Stimulated activated naive CD4-positive, alpha-beta T cell treated with Interleukin-2 at 50 U/mL for 16 hours (primary cell): ENCODE measurements around the gene CPNE9.

ENCODE experiments used
- DNase-seq: peaks from one replicate; lab custom pipeline; 2025; lab: John Stamatoyannopoulos, UW

Gene CPNE9

DNA sequence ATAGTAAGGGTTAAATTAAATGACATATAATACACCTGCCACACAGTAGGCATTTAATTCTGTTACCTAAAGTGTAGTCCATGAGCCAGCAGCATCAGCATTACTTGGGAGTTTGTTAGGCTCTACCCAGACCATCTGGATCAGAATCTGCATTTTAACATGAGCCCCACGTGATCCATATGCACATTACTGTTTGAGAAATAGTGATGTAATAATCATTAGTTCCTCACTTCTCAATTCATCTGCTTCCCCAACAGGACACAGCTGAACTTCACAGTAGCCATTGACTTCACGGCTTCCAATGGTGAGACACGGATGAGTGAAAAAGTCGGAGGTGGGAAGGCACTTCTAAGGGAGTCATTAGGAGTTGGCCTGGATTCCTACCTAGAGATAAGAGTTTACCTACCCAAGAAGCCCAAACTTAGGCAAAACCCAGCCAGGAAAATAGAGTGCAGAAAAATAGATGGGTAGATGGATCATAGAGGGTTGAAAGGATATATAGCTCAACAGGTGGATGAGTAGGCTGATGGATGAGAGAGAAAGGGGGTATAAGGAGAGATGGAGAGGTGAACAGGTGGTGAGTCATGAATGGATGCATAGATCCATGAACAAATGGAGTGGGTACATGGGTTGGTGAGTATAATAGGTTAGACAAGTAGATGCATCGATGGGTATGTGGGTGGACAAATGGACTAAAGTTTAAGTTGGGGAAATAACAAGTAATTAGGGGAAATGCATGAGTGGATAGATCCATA lies 13.3 kb downstream of the CPNE9 start:
- DNase-seq = no peak

DNA sequence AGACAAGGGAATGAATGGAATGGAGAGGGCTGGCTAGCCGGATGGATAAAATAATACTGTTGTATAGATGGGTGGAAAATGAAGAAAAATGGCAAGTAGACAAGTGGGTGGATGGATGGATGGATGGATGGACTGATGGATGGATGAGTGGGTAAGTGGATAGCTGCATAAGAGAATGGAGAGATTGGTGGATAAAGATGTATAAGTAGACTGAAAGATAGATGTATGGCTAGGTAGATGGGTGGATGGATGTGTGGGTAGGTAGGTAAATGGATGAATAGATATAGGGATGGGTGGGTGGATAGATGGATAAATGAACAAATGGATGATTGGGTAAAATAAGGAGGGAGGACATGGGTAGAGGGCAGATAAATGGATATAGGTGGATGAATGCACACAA lies 13.9 kb downstream of the CPNE9 start:
- no peak for DNase-seq

DNA sequence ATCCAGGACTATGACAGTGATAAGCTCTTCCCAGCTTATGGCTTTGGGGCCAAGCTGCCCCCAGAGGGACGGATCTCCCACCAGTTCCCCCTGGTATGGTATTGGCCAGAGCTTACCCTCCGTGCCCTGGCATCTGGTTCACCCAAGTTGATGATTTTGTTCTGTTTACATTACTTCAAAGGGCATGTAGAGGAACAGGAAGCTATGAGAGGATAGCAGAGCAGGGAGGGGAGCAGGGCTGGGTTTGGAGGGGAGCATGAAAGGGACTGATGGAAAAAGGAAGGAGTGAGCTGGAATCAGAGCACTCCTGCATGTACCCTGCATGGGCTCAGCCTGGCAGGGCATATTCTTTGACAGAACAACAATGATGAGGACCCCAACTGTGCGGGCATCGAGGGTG lies 14.5 kb downstream of the CPNE9 start:
- DNase-seq = no peak

DNA sequence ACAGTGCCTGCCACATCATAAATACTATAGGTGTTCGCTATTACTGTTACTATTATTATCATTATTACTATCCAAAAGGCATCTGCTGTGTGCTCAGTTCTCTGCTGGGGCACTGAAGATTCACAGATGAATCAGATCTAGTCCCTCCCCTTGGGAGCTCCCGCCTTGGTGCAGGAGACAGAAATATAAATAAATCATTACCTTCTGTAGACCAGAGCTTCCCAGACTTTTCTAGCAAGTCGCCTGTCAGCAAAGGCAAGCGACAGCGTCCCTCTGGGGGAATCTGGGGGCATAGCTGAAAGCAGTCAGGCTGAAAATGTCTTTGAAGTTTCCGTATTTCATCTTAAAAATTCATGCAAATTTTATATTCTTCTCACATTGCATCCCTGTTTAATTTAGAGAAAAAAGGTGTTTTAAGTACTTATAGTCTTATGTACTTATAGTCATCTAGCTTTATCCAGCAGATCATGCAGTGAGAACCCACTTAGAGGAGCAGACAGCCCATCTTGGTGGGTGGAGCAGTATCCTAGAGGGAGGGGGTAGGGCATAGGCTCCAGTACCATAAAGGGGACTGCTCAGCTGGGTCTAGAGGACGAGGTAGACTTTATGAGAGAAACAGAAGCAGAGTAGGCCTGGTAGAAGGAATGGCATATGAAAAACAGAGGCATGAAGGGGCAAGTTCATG lies 17.5 kb downstream of the CPNE9 start:
- DNase-seq = no peak

DNA sequence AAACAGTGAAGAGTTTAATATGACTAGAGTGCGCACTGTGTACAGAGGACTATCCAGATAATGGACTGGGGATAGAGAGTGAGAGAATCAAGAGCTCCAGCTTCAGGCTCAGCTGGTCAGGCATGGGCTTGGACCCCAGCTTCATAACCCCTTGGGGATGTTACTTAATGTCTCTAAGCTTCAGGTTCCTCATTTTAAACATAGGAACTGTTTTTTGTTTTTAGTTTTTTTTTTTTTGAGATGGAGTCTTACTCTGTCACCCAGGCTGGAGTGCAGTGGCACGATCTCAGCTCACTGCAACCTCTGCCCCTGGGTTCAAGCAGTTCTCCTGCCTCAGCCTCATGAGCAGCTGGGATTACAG lies 18.0 kb downstream of the CPNE9 start:
- no peak for DNase-seq

DNA sequence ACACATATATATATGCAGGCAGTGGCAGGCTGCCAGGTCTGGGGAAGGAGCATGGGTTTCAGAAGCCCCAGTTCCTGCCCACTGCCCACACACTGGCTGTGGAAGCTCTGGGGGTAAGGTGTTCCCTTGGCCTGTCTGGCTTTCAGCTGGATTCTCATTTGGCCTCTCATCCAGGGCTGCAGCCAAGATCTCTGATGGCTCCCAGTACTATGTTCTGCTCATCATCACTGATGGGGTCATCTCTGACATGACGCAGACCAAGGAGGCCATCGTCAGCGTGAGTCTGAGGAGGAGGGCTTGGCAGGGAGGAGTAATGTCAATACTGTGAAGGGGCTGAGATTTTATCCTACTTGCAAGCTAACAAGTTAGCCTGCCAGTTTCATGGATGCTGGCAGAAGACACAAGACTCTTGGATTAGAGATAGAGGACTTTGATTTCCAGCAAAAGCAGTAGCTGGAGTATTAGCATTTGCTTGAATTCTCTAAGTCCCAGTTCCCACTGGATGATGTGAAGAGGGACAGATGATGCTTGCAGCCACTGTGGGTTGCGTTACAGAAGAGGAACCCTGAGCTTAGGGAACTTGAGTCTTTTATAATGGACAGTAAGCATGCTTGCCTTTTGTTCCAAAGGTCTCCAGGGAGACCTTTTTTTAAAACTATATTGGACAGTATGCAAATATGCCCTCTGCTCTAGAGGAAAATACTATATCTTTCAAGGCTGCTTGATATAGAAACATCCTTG lies 22.3 kb downstream of the CPNE9 start:
- DNase-seq = no peak

DNA sequence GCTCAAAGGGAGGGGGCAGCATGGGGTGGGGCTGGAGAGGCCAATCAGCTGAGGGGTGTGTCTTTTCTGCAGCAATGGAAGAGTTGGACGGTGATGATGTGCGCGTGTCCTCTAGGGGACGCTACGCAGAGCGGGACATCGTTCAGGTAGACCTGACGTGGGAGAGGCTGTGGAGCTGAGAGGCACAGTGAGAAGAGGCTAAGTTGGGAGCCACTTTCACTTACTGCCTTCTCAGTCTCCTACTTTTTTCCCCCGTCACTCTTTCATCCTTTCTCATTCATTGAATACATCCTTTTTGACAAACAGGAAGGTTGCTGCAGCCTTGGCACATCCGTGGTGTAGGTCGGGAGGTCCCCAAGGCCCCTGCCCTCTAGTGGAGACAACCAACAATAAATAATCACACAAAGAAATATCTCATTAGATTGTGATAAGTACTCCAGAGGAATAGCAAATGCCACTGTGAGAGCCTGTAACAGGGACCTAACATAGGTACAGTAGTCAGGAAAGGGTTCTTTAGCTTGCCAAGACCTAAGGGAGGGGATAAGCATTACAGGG lies 23.5 kb downstream of the CPNE9 start:
- DNase-seq = peak; percentile 53

DNA sequence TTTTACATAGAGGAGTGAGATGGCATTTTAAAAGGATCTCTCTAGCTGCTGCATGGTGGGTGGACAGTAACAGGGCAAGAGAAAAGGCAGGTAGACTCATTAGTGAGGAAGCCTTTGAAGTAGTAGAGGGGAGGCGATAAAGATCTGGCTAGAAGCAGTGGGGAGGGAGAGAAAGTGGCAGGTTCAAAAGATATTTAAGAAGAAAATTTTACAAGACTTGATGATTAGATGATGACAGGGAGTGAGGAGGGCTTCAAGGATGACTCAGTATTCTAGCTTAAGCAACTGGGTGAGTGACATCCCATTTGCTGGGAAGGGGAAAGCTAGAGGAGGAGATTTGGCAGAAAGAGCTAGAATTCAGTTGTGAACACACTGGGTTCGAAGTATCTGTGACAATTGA lies 24.1 kb downstream of the CPNE9 start:
- no peak for DNase-seq

DNA sequence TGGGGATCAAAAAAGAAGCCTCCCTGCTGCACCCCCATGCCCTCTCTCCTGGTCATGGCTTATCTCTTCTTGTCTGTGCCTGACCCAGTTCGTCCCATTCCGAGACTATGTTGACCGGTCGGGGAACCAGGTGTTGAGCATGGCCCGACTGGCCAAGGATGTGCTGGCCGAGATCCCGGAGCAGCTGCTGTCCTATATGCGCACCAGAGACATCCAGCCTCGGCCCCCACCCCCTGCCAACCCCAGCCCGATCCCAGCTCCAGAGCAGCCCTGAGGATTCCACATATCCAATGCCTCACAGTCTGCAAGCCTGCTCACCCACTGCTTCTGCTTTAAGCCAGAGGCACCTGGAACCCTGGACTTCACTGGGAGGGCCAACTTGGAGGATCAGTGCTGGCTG lies 25.8 kb downstream of the CPNE9 start:
- no peak for DNase-seq

DNA sequence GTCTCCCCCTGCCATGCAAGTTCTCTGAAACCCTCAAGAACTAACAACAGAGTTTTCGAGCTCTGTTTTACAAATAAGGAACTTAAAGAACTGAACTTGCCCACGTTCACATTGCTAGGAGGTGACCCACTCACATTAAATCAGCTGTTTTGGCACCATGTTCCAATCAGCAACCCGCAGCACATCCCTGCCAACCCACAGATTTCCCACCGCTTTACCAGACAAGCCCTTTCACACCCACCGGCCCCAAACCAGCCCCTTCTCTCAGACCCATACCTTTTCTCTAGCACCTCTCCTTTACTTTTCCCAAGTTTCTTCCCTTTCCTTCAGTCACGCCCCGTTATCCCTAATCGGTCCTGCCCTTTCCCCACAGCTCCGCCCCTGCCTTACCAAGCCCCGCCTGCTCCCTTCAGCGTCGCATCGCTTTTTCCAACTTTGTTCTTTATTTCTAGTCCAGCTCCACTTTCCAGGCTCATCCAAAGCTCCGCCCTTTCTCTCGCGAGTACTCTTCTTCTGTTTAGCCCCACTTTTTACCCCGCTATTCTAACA lies 27.1 kb downstream of the CPNE9 start:
- no peak for DNase-seq

DNA sequence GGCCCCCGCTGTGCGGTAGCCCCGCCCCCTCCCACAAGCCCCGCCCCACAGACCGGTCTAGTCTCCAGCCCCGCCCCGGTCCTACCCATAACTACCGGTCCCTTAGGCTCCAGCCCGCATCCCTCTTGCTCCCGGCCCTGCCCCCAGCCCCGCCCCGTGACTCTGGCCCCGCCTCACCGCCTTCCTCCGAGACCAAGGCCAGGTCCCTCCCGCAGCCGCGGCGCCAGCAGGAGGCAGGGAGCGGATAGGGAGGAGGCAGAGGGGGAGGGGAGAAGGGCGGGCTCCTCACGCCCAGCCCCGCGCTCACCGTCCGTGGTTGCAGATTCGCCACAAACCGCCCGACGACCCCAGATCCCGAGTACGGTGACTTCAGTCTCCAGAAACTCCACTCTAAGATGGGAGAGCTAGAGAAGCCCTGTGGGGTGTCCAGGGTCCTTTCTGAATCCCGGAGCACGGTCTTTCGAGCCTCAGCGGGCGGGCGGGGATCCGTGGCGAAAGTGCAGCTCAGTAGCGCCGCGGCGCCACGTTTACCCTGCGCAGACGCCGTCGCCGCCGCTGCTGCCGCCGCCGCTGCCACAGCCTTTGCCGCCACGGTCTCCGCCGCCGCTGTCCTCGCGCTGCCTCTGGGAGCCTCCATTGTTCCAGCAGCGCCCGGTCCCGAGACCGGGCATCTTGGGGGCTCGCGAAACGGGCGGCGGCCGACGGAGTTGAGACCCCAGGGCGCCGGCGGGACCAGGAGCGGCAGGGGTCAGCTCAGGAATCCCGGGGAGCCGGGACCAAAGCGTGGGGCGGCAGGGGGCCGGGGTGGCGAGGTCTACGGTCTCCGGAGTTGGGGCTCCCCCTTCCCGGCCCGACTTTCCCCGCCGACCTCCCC lies 27.8 kb downstream of the CPNE9 start, which contains the start of gene BRPF1:
Gene BRPF1 (plus strand): TSS at position 530 of the 874 bp plus-strand sequence. CDS start 2,406 bp downstream, outside the sequence.
- peak; percentile 100 for DNase-seq

DNA sequence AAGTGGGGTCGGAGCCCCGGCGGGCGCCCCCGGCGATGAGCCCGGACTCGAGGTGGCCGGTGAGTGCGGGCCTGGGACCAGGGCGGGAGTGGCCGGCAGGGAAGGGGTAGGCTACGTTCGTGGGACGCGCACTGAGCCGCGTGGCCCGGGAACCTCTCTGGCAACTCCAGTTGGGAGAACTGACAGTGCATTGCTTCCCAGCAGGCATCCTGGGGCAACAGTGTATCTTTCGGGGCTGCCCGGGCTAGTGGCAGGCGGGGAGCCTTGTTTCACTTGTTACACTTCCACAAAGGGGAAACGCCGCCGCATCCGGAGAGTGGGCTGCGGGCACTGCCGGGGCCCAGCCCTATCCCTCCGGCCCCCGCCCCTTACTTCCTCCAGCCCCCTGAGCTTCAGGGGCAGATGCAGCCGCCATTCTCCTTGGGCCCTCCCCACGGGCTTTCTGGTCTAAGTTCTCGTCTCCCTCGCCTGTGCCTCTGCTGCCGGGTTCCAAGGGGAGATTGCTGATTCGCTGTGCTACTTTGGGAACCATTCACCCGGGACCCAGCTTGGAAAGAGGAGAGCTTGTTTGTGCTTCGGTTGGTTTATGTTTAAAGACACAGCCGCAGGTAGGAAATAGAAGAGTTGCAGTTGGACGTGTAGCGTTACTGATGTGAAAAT lies 28.6 kb downstream of the CPNE9 start:
- peak; percentile 32 for DNase-seq

DNA sequence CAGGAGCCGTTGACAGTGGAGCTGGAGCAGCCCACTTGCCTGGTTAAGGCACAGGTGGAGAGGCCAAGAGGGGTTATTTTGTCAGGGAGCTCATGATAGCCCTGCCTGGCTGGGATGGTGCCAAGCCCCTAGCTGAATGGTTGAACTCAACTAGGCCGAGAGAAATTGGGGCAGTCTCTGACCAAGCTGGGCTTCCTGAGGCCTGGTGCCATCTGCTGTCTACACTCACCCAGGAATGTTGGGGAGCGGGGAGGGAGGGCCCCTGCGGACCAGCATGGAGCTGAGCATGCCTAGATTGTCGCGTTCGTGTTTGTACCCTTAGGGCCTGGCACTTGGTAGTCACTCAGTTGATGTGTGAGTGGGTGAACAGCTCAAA lies 29.1 kb downstream of the CPNE9 start:
- no peak for DNase-seq

DNA sequence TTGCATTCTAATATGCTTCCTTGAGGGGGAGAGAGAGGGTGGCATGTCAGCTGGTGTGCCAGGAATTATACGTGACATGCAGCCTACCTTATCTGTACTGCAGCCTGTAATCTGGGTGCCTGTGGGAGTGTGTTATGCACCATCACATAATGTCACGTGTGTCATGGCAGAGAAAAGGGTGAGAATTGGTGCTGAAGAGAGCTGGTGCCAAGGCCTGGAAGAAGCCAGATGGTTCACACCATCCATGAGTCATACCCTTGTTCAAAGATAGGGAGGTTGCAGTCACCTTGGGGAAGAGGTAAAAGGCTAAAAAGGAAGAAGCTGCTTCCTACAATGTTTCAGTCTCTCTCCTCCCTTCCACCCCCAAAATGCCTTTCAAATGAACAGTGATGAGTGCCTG lies 33.2 kb downstream of the CPNE9 start:
- no peak for DNase-seq

DNA sequence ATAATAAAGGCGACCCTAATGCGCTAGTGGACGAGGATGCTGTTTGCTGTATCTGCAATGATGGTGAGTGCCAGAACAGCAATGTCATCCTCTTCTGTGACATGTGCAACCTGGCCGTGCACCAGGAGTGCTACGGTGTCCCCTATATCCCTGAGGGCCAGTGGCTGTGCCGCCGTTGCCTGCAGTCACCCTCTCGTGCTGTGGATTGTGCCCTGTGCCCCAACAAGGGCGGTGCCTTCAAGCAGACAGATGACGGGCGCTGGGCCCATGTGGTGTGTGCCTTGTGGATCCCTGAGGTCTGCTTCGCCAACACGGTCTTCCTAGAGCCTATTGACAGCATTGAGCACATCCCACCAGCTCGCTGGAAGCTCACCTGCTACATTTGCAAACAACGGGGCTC lies 35.5 kb downstream of the CPNE9 start:
- DNase-seq = no peak

DNA sequence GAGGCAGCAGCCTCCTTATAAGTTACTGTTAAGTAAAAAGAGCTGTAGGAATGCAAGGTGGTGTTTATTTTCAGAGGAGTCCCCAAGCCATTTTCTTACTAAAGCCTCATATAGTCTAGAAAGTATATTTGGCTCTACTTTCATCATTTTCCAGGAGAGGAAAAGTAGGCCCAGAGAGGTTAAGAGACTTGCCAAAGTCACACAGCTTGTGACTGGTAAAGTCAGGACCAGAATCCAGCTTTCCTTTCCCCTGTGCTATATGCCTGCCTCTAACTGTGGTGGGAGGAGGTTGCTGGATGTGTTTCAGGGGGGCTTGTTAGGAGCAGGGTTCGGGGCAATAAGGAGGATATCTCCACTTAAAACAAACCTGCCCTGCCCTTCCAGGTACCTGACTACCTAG lies 38.9 kb downstream of the CPNE9 start:
- no peak for DNase-seq

DNA sequence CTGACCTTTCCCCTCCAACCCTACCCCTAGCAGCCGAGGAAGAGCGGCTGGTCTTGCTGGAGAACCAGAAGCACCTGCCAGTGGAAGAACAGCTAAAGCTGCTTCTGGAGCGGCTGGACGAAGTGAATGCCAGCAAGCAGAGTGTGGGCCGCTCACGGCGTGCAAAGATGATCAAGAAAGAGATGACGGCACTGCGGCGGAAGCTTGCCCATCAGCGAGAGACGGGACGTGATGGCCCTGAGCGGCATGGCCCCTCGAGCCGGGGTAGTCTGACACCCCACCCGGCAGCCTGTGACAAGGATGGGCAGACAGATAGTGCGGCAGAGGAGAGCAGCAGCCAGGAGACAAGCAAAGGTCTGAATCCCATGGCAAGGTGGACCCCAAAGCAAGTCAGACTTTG lies 39.9 kb downstream of the CPNE9 start:
- no peak for DNase-seq

DNA sequence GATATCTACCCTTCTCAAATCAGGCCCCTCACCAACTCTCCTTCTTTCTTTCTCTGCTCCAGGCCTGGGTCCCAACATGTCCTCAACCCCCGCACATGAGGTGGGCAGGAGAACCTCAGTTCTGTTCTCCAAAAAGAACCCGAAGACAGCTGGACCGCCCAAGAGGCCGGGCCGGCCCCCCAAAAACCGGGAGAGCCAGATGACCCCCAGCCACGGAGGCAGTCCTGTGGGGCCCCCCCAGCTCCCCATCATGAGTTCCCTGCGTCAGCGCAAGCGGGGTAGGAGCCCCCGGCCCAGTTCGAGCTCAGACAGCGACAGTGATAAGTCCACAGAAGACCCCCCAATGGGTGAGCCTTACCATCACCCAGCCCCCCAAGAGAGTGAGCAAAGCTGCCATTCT lies 40.5 kb downstream of the CPNE9 start:
- DNase-seq = no peak

DNA sequence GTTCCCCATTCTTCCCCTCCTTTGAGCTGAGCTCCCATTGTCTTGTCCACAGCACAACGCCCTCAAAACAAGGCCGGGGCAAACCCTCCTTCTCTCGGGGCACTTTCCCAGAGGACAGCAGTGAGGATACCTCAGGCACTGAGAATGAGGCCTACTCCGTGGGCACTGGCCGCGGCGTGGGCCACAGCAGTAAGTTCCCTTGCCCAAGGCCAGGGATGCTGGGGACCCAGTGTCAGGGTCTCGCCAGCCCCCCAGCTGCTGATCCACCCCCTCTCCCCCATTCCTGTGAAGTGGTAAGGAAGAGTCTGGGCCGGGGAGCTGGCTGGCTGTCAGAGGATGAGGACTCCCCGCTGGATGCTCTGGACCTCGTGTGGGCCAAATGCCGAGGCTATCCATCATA lies 41.9 kb downstream of the CPNE9 start:
- DNase-seq = no peak

DNA sequence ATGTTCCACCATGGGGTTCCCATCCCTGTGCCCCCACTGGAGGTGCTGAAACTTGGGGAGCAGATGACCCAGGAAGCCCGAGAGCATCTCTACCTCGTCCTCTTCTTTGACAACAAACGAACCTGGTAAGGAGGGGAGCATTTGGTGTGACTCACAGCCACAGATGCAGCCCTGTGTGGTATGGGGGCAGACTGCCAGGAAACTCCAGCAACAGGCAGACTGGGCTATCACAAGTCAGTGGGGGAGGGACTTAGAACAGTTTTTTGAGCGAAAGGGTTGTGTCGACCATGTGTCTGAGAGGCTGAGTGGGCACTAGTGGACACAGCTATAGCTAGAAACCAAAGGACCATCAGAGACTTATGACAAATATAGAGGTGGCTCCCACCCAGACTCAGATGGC lies 42.7 kb downstream of the CPNE9 start:
- no peak for DNase-seq

DNA sequence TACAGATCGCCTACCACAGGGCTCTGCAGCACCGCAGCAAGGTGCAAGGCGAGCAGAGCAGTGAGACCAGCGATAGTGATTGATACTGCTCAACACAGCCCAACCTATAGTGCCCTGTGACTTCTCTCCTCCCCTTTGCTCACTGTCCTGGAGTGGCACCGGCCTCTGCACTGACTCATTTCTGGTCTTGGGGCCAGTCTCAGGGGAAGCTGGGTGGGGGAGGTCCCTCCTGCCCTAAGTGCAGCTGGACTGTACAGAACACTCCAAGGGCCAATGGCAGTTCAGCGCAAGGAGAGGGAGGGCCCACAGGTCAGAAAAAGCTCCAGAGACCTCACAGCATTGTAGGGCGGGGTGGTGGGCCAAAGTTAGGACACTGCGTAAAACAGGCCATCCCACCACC lies 43.6 kb downstream of the CPNE9 start:
- no peak for DNase-seq
